Measurements from ENCODE around the gene ACAA1. TPM values are rescaled to one million over a fixed set of nuclear protein-coding genes. Genes with fewer than 3 reads are reported as not detected.

The ACAA1 gene
- total RNA-seq, 1 experiment from 2014 or later = 58.9 TPM

GRCh38 chr3:38146504-38146903 is 9.6 kb upstream of the ACAA1 start:
- Histone ChIP-seq H3K4me3 (no peak overlapping the region), H3K9me3 (ENCODE audit: insufficient read depth, low read depth) (peaks cover 12% of the 10 kb centered on the region; the same call in 1 of the 2 replicates), H3K4me1 (replicated peaks; ENCODE audit: insufficient read depth) (peaks cover 21% of the 10 kb centered on the region), H3K36me3 (ENCODE audit: low read depth) (no peaks in the 10 kb centered on the region), H2AFZ (no peak overlapping the region), H3K27ac (no peak overlapping the region), H3K79me2 (ENCODE audit: low read depth) (no peaks in the 10 kb centered on the region; the same call in 1 of the 2 replicates), H3F3A (ENCODE audit: insufficient read depth, low read depth) (peaks cover 18% of the 10 kb centered on the region; the same call in 1 of the 2 replicates), H3K4me2 (no peak overlapping the region), H3K9me2 (ENCODE audit: insufficient read depth) (no peaks in the 10 kb centered on the region), H4K20me1 (ENCODE audit: insufficient read depth) (no peaks in the 10 kb centered on the region), H3K27me3 (ENCODE audit: insufficient read depth, low read depth) (no peaks in the 10 kb centered on the region)
- no peak for DNase-seq
- BruUV-seq (replicated peaks) = no TSS peak
- intact Hi-C loops (cut with micrococcal nuclease; ENCODE audit: unreplicated experiment) = no loop called here
- POLR2A ChIA-PET (ENCODE audit: unreplicated experiment) = no interaction called here
- TF ChIP-seq CTCF (conservative IDR thresholded peaks at IDR 0.05) (no peak), EZH2 (IDR thresholded peaks at IDR 0.05; ENCODE audit: low read depth) (no peak)
- CTCF ChIA-PET = no interaction called here

GRCh38 chr3:38143511-38143910 is 6.6 kb upstream of the ACAA1 start:
- H3K27ac ChIP-seq = no peak overlapping the region
- no TSS peak for BruUV-seq (replicated peaks)
- peaks cover 13% of the 10 kb centered on the region for H3K79me2 ChIP-seq (ENCODE audit: low read depth)
- CTCF ChIA-PET = no interaction called here
- peaks cover 12% of the 10 kb centered on the region; the same call in 1 of the 2 replicates for H3K9me3 ChIP-seq (ENCODE audit: insufficient read depth, low read depth)
- no peak overlapping the region for H3K4me3 ChIP-seq
- H2AFZ ChIP-seq = no peak overlapping the region
- H3K4me2 ChIP-seq = no peak overlapping the region
- DNase-seq = no peak
- H3F3A ChIP-seq (ENCODE audit: insufficient read depth, low read depth) = peaks cover 22% of the 10 kb centered on the region; the same call in 1 of the 2 replicates
- no peaks in the 10 kb centered on the region for H4K20me1 ChIP-seq (ENCODE audit: insufficient read depth)
- no peaks in the 10 kb centered on the region for H3K36me3 ChIP-seq (ENCODE audit: low read depth)
- H3K27me3 ChIP-seq (ENCODE audit: insufficient read depth, low read depth) = no peaks in the 10 kb centered on the region
- TF ChIP-seq CTCF (conservative IDR thresholded peaks at IDR 0.05) (no peak), EZH2 (IDR thresholded peaks at IDR 0.05; ENCODE audit: low read depth) (no peak)
- peaks cover 32% of the 10 kb centered on the region for H3K4me1 ChIP-seq (replicated peaks; ENCODE audit: insufficient read depth)
- intact Hi-C loops (cut with micrococcal nuclease; ENCODE audit: unreplicated experiment) = no loop called here
- H3K9me2 ChIP-seq (ENCODE audit: insufficient read depth) = no peaks in the 10 kb centered on the region
- POLR2A ChIA-PET (ENCODE audit: unreplicated experiment) = no interaction called here

GRCh38 chr3:38142959-38143358 is 6.0 kb upstream of the ACAA1 start:
- no peaks in the 10 kb centered on the region for H3K36me3 ChIP-seq (ENCODE audit: low read depth)
- intact Hi-C loops (cut with micrococcal nuclease; ENCODE audit: unreplicated experiment) = loop anchor here (1.0 kb wide), 1 partner anchor 9 kb away; no protein-coding TSS in a partner anchor
- H2AFZ ChIP-seq = no peak overlapping the region
- H3K9me3 ChIP-seq (ENCODE audit: insufficient read depth, low read depth) = peaks cover 12% of the 10 kb centered on the region; the same call in 1 of the 2 replicates
- H3F3A ChIP-seq (ENCODE audit: insufficient read depth, low read depth) = peaks cover 24% of the 10 kb centered on the region; the same call in 1 of the 2 replicates
- H3K79me2 ChIP-seq (ENCODE audit: low read depth) = peaks cover 13% of the 10 kb centered on the region
- H3K4me1 ChIP-seq (replicated peaks; ENCODE audit: insufficient read depth) = peaks cover 35% of the 10 kb centered on the region
- no peaks in the 10 kb centered on the region for H4K20me1 ChIP-seq (ENCODE audit: insufficient read depth)
- no peak for DNase-seq
- ChIA-PET POLR2A (ENCODE audit: unreplicated experiment) (no interaction called here), CTCF (no interaction called here)
- H3K4me3 ChIP-seq = no peak overlapping the region
- TF ChIP-seq CTCF (conservative IDR thresholded peaks at IDR 0.05) (no peak), EZH2 (IDR thresholded peaks at IDR 0.05; ENCODE audit: low read depth) (no peak)
- no peaks in the 10 kb centered on the region for H3K9me2 ChIP-seq (ENCODE audit: insufficient read depth)
- no TSS peak for BruUV-seq (replicated peaks)
- H3K27me3 ChIP-seq (ENCODE audit: insufficient read depth, low read depth) = no peaks in the 10 kb centered on the region
- H3K4me2 ChIP-seq = no peak overlapping the region
- H3K27ac ChIP-seq = no peak overlapping the region
